SK-N-SH (cell line): ENCODE data around the gene WIZ. TPM values are rescaled to one million over a fixed set of nuclear protein-coding genes. Genes with fewer than 3 reads are reported as not detected.

Experiments
- CTCF ChIA-PET: fragments of 300-600, 350-600 bp; formaldehyde crosslinking; extraction: SDS; loops from one replicate; lab custom pipeline; 2021; lab: Yijun Ruan, JAX
- POLR2A ChIA-PET: fragments of 350-600 bp; sonication (Branson Sonifier 250); formaldehyde crosslinking; extraction: SDS; loops from one replicate; lab custom pipeline; 2020; ENCODE audit warnings: antibody characterized with exemption, inconsistent platforms; lab: Yijun Ruan, JAX
- DNase-seq: peaks from one replicate; pipeline ENCODE4 v3.0.0; 2012
- H2AFZ ChIP-seq: fragments of 200-600 bp; sonication (generic); 2 replicates; pipeline ENCODE4 v1.8.1; 2016; ENCODE audit warnings: antibody characterized with exemption, mild to moderate bottlenecking, low read depth
- H3F3A ChIP-seq: fragments of 200-600 bp; sonication (generic); replicated peaks from 2 replicates; pipeline ENCODE3; 2016; ENCODE audit warnings: antibody characterized with exemption, mild to moderate bottlenecking; ENCODE audit not compliant: insufficient read depth
- H3K27ac ChIP-seq, 2 experiments: fragments of 200-500 bp in 1 of 2; fragments of 200-600 bp in 1 of 2; sonication (Bioruptor generic) in 1 of 2; sonication (generic), shearing (Covaris generic) in 1 of 2; 2 replicates each; pipeline versions ENCODE4 v1.5.1 to v1.6.1; 2014 to 2016; ENCODE audit warnings: low read depth in 2 of 2, inconsistent platforms in 1 of 2, low read length in 1 of 2, mild to moderate bottlenecking in 1 of 2, mixed read lengths in 1 of 2
- H3K27me3 ChIP-seq: fragments of 200-600 bp; sonication (generic), shearing (Covaris generic); 2 replicates; pipeline ENCODE4 v1.6.1; 2016; ENCODE audit warnings: mixed run types; ENCODE audit not compliant: insufficient read depth
- H3K36me3 ChIP-seq, 2 experiments: fragments of 200-500 bp in 1 of 2; fragments of 200-600 bp in 1 of 2; sonication (Bioruptor generic) in 1 of 2; sonication (generic) in 1 of 2; replicated peaks in 1 of 2; 2 replicates each; pipeline versions ENCODE3 to v1.5.1; 2014 to 2016; ENCODE audit warnings: low read length in 1 of 2, mild to moderate bottlenecking in 1 of 2; ENCODE audit not compliant: insufficient read depth in 2 of 2, control insufficient read depth in 1 of 2
- H3K4me1 ChIP-seq, 2 experiments: fragments of 200-500 bp in 1 of 2; fragments of 200-600 bp in 1 of 2; sonication (Bioruptor generic) in 1 of 2; sonication (generic), shearing (Covaris generic) in 1 of 2; 2 replicates each; pipeline versions ENCODE4 v1.5.1 to v1.6.1; 2014 to 2016; ENCODE audit warnings: low read depth in 1 of 2, low read length in 1 of 2, mixed run types in 1 of 2; ENCODE audit not compliant: insufficient read depth in 2 of 2, control insufficient read depth in 1 of 2
- H3K4me2 ChIP-seq: fragments of 200-600 bp; sonication (generic), shearing (Covaris generic); 2 replicates; pipeline ENCODE4 v1.6.1; 2017; ENCODE audit warnings: mixed run types
- H3K4me3 ChIP-seq, 2 experiments: fragments of 200-500 bp in 1 of 2; fragments of 200-600 bp in 1 of 2; sonication (Bioruptor generic) in 1 of 2; sonication (generic), shearing (Covaris generic) in 1 of 2; 2 replicates each; pipeline versions ENCODE4 v1.5.1 to v1.8.1; 2014 to 2016; ENCODE audit warnings: low read depth in 2 of 2, inconsistent platforms in 1 of 2, low read length in 1 of 2, mild to moderate bottlenecking in 1 of 2, mixed read lengths in 1 of 2, moderate library complexity in 1 of 2
- H3K79me2 ChIP-seq: fragments of 200-600 bp; sonication (generic); 2 replicates; pipeline ENCODE4 v1.8.1; 2017; ENCODE audit warnings: mild to moderate bottlenecking; ENCODE audit not compliant: insufficient read depth
- H3K9ac ChIP-seq: fragments of 200-600 bp; sonication (generic); 2 replicates; pipeline ENCODE4 v1.6.1; 2017; ENCODE audit warnings: mixed run types
- H3K9me2 ChIP-seq: fragments of 200-600 bp; sonication (generic); 2 replicates; pipeline ENCODE4 v1.6.1; 2017; ENCODE audit warnings: mixed run types
- H3K9me3 ChIP-seq: fragments of 200-600 bp; sonication (generic); 2 replicates; pipeline ENCODE4 v1.6.1; 2017; ENCODE audit warnings: mixed run types, mild to moderate bottlenecking, moderate library complexity
- H4K20me1 ChIP-seq: fragments of 200-600 bp; sonication (generic); 2 replicates; pipeline ENCODE4 v1.6.1; 2017; ENCODE audit warnings: mild to moderate bottlenecking, mixed run types; ENCODE audit not compliant: insufficient read depth
- CHD2 ChIP-seq: fragments of 150-350 bp; IDR thresholded peaks from 2 replicates; pipeline ENCODE4 v1.6.1; 2018; ENCODE audit warnings: low read length; ENCODE audit not compliant: partially characterized antibody
- ELF1 ChIP-seq: IDR thresholded peaks from 2 replicates; pipeline ENCODE4 v1.4.0; 2012
- EP300 ChIP-seq, 2 experiments: IDR thresholded peaks; 2 replicates each; pipeline versions ENCODE4 v1.4.0 to v1.6.1; 2012; ENCODE audit warnings: borderline replicate concordance in 1 of 2, low read depth in 1 of 2, low read length in 1 of 2
- FOXM1 ChIP-seq: IDR thresholded peaks from 2 replicates; pipeline ENCODE4 v1.4.0; 2012; ENCODE audit warnings: low read depth, mild to moderate bottlenecking
- GABPA ChIP-seq: IDR thresholded peaks from 2 replicates; pipeline ENCODE4 v1.4.0; 2012; ENCODE audit warnings: low read depth, mild to moderate bottlenecking
- JUND ChIP-seq: IDR thresholded peaks from 2 replicates; pipeline ENCODE4 v1.4.0; 2012
- MXI1 ChIP-seq: IDR thresholded peaks from 2 replicates; pipeline ENCODE4 v1.6.1; 2012; ENCODE audit warnings: mild to moderate bottlenecking, low read depth, low read length, improper control_type of control experiment
- NFIC ChIP-seq: IDR thresholded peaks from 2 replicates; pipeline ENCODE4 v1.4.0; 2012; ENCODE audit warnings: borderline replicate concordance
- NRF1 ChIP-seq: IDR thresholded peaks from 2 replicates; pipeline ENCODE4 v1.6.1; 2012; ENCODE audit warnings: low read depth, mild to moderate bottlenecking, low read length
- POLR2AphosphoS5 ChIP-seq: IDR thresholded peaks from 2 replicates; pipeline ENCODE4 v1.6.1; 2012; ENCODE audit warnings: low read depth, low read length
- RCOR1 ChIP-seq: fragments of 150-350 bp; IDR thresholded peaks from 2 replicates; pipeline ENCODE4 v1.6.1; 2017; ENCODE audit warnings: antibody characterized with exemption, low read length
- RFX5 ChIP-seq: IDR thresholded peaks from 2 replicates; pipeline ENCODE4 v1.6.1; 2012; ENCODE audit warnings: mild to moderate bottlenecking, improper control_type of control experiment, low read length
- RXRA ChIP-seq: IDR thresholded peaks from 2 replicates; pipeline ENCODE4 v1.4.0; 2012; ENCODE audit warnings: low read depth, mild to moderate bottlenecking, borderline replicate concordance
- SMC3 ChIP-seq: IDR thresholded peaks from 2 replicates; pipeline ENCODE4 v1.6.1; 2012; ENCODE audit warnings: low read depth, low read length, improper control_type of control experiment
- TAF1 ChIP-seq: IDR thresholded peaks from 2 replicates; pipeline ENCODE4 v1.6.1; 2012; ENCODE audit warnings: low read depth, mild to moderate bottlenecking, low read length, moderate library complexity, borderline replicate concordance
- TEAD4 ChIP-seq: IDR thresholded peaks from 2 replicates; pipeline ENCODE4 v1.4.0; 2012; ENCODE audit warnings: mild to moderate bottlenecking, borderline replicate concordance; ENCODE audit not compliant: insufficient read depth
- YY1 ChIP-seq: IDR thresholded peaks from 2 replicates; pipeline ENCODE4 v1.4.0; 2012; ENCODE audit warnings: low read depth, mild to moderate bottlenecking
- WGBS: methylation state at CpG from one replicate; pipeline ENCODE4 v1.1.6; 2017; ENCODE audit warnings: low lambda C conversion rate; 5-methylcytosine and 5-hydroxymethylcytosine counted together
- polyA plus RNA-seq, 3 experiments: library from polyadenylated mRNA; depleted of rRNA; stranded (reverse); fragments of >200 nt; gene quantifications; 2 replicates each; pipeline ENCODE4 v1.2.3, GENCODE V29; 2012
- TF ChIP-seq, protein P1 (sequence below): fragments of 150-350 bp; IDR thresholded peaks from 2 replicates; pipeline ENCODE4 v1.6.1; 2017; ENCODE audit warnings: antibody characterized with exemption, low read length, low read depth, borderline replicate concordance
- TF ChIP-seq, protein P2 (sequence below): IDR thresholded peaks from 2 replicates; pipeline ENCODE4 v1.4.0; 2012; ENCODE audit warnings: low read depth, borderline replicate concordance
- TF ChIP-seq, protein P3 (sequence below): IDR thresholded peaks from 2 replicates; pipeline ENCODE4 v1.6.1; 2012; ENCODE audit warnings: mild to moderate bottlenecking, low read depth, low read length, moderate library complexity

Gene WIZ
- polyA plus RNA-seq, 1 of the 3 experiments (the other 2 are of a cell fraction), result 15.5 TPM

DNA sequence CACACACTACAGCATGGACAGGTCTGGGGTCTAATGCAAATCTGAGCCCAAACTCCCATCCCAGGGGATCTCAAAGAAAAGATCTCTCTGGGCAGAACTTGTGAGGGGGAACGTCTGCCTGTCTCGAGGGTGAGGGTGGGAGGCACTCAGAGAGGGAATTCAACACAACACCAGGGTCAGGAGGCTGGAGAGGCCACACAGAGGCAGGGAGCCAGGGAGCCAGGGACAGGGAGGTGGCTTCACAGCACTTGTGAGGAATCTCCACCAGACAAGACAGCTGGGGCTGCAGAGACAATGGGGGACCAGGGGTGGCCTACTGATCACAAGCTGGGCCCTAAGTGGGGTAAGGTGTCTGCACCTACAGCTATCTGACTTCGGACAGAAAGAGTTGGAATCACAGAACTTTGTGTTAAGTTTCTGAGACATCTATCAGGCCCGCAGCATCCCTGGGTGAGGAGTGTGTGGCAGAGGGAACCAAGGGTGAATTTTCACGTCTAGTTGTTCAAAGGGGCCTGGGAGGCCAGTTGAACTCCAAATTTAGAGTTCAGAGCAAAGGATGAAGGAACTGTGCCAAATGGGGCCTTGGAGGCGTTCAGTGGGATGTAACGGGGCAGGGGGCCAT lies 18.2 kb downstream of the WIZ start:
- DNase-seq, result no peak
- H3K4me2 ChIP-seq, result peak overlapping the region; percentile 94
- ChIA-PET POLR2A (no interaction called here), CTCF (interaction anchor here (3.9 kb wide), 1 partner anchor 12 kb away, joined by 12 read pairs; the partner anchor contains the start of gene AKAP8L)
- no peaks in the 10 kb centered on the region for H3K27me3 ChIP-seq
- peaks cover 17% of the 10 kb centered on the region; the same call in 1 of the 2 replicates for H4K20me1 ChIP-seq
- peak overlapping the region; percentile 63 to 76 for H3K4me3 ChIP-seq
- no peaks in the 10 kb centered on the region for H3F3A ChIP-seq
- TF ChIP-seq, protein P1, sequence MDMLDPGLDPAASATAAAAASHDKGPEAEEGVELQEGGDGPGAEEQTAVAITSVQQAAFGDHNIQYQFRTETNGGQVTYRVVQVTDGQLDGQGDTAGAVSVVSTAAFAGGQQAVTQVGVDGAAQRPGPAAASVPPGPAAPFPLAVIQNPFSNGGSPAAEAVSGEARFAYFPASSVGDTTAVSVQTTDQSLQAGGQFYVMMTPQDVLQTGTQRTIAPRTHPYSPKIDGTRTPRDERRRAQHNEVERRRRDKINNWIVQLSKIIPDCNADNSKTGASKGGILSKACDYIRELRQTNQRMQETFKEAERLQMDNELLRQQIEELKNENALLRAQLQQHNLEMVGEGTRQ, result no peak
- TF ChIP-seq MXI1 (no peak), YY1 (no peak), RFX5 (no peak), NFIC (no peak), EP300 (IDR thresholded peaks at IDR 0.05; ENCODE audit: borderline replicate concordance in 1 of 2, low read depth in 1 of 2, low read length in 1 of 2) (no peak), POLR2AphosphoS5 (no peak), SMC3 (no peak), GABPA (no peak), FOXM1 (no peak), ELF1 (no peak), RXRA (no peak), TAF1 (no peak), JUND (no peak), CHD2 (no peak), NRF1 (no peak), TEAD4 (no peak), RCOR1 (no peak)
- TF ChIP-seq, protein P2, sequence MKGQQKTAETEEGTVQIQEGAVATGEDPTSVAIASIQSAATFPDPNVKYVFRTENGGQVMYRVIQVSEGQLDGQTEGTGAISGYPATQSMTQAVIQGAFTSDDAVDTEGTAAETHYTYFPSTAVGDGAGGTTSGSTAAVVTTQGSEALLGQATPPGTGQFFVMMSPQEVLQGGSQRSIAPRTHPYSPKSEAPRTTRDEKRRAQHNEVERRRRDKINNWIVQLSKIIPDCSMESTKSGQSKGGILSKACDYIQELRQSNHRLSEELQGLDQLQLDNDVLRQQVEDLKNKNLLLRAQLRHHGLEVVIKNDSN, result no peak
- TF ChIP-seq, protein P3, sequence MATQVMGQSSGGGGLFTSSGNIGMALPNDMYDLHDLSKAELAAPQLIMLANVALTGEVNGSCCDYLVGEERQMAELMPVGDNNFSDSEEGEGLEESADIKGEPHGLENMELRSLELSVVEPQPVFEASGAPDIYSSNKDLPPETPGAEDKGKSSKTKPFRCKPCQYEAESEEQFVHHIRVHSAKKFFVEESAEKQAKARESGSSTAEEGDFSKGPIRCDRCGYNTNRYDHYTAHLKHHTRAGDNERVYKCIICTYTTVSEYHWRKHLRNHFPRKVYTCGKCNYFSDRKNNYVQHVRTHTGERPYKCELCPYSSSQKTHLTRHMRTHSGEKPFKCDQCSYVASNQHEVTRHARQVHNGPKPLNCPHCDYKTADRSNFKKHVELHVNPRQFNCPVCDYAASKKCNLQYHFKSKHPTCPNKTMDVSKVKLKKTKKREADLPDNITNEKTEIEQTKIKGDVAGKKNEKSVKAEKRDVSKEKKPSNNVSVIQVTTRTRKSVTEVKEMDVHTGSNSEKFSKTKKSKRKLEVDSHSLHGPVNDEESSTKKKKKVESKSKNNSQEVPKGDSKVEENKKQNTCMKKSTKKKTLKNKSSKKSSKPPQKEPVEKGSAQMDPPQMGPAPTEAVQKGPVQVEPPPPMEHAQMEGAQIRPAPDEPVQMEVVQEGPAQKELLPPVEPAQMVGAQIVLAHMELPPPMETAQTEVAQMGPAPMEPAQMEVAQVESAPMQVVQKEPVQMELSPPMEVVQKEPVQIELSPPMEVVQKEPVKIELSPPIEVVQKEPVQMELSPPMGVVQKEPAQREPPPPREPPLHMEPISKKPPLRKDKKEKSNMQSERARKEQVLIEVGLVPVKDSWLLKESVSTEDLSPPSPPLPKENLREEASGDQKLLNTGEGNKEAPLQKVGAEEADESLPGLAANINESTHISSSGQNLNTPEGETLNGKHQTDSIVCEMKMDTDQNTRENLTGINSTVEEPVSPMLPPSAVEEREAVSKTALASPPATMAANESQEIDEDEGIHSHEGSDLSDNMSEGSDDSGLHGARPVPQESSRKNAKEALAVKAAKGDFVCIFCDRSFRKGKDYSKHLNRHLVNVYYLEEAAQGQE, result no peak
- 12% methylated on average over 7 of the region's 7 CpGs for WGBS
- H3K9me2 ChIP-seq, result no peaks in the 10 kb centered on the region
- H3K27ac ChIP-seq, result peak overlapping the region in 1 of 2 experiments; percentile 39; a peak in 1 of 4 replicates
- peaks cover 42% of the 10 kb centered on the region for H3K79me2 ChIP-seq
- peaks cover 5 to 28% of the 10 kb centered on the region in 2 experiments; a peak in 2 of 4 replicates for H3K4me1 ChIP-seq
- H3K9ac ChIP-seq, result peak overlapping the region; percentile 81
- no peak overlapping the region for H2AFZ ChIP-seq
- H3K9me3 ChIP-seq, result no peaks in the 10 kb centered on the region
- H3K36me3 ChIP-seq, result peaks cover 8 to 34% of the 10 kb centered on the region in 2 experiments
